Ureter (tissue), 1 donor: ENCODE results near the gene C1orf146. TPM values are rescaled to one million over a fixed set of nuclear protein-coding genes. Genes with fewer than 3 reads are reported as not detected.
"Not testable (repeated sequence)": the region's sequence is repeated elsewhere in the genome, so short reads cannot be mapped to it uniquely, and the experiment has no call there.

ENCODE experiments used
- DNase-seq: peaks from one replicate; pipeline ENCODE4 v3.0.0-alpha.2; 2020; ENCODE audit warnings: low spot score
- total RNA-seq: library from RNA; stranded (reverse); gene quantifications from one replicate; pipeline ENCODE4 v1.2.4, GENCODE V29; 2023
- donor health status: DM: yes; HTN: yes; CAD: no.

The C1orf146 gene
- total RNA-seq, 1 donor from 2014 or later: not detected

DNA sequence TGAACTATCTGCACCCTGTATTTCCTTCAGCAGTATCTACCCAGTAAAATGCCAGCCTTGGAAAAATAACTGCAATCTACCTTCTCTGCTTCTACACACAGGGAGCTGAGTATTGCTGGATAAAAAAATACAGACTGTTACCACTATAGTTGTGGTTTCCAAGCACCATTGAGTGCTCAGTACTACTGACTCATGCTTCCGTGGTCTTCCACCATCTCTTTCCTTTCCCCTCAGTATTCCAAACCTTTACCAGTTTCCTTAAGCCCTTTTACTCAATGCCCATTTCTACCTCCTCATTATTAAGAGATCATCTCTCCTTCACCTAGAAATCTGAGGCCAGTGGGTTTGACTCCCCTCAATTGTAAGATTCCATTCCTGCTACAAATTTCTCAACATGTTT is 57.2 kb downstream of the C1orf146 start:
- DNase-seq: no peak

DNA sequence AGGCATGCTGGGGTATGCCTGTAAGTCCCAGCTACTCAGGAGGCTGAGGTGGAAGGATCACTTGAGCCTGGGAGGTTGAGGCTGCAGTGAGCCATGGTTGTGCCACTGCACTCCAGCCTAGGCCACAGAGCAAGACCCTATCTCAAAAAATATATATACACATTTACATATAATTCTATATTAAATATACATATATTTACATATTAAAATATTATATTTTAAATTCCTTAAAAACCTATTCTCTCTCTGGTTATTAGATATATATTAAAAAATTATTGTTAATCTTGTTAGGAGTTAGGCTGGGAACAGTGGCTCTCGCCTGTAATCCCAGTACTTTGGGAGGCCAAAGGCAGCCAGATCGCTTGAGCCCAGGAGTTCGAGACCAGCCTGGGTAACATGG is 58.4 kb downstream of the C1orf146 start:
- DNase-seq: no peak

DNA sequence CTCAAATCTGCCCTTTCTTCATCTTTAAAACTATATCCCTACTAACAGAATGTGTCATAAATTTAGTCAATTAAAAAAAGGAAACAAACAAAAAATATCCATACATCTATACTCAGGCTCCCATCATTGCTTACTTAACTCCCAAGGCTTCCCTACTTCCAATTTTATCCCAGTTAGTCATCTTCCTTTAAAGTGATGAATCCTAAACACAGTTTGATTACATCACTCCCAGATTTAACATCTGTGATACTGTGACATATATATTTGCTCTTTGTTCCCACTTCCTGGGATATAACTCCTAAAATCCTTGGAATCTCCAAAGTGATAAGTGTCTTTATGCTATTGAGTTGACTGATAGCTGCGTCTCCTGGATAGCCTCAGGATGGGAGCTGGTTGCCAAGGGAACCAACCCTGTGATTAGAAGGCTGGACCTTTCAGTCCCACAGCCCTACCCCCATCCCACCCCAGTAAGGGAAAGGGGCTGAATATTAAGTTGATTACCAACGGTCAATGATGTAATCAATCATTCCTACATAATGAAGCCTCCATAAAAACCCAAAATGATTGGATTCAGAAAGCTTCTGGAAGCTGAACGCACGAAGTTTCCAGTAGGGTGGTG is 59.5 kb downstream of the C1orf146 start:
- DNase-seq: no peak

DNA sequence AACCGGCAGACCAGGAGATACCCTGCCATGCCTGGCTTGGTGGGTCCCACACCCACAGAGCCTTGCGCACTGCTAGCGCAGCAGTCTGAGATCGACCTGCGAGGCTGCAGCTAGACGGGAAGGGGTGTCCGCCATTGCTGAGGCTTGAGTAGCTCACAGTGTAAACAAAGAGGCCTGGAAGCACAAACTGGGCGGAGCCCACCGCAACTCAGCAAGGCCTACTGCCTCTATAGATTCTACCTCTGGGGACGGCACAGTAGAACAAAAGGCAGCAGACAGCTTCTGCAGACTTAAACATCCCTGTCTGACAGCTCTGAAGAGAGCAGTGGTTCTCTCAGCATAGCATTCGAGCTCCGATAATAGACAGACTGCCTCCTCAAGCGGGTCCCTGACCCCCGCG is 62.1 kb downstream of the C1orf146 start:
- not testable (repeated sequence) for DNase-seq

DNA sequence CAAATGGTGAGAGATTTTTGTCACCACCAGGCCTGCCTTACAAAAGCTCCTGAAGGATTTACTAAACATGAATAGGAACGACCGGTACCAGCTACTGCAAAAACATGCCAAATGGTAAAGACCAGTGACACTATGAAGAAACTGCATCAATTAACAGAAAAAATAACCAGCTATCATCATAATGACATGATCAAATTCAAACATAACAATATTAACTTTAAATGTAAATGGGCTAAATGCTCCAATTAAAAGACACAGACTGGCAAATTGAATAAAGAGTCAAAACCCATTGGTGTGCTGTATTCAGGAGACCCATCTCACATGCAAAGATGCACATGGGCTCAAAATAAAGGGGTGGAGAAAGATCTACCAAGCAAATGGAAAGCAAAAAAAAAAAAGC is 63.7 kb downstream of the C1orf146 start:
- not testable (repeated sequence) for DNase-seq

DNA sequence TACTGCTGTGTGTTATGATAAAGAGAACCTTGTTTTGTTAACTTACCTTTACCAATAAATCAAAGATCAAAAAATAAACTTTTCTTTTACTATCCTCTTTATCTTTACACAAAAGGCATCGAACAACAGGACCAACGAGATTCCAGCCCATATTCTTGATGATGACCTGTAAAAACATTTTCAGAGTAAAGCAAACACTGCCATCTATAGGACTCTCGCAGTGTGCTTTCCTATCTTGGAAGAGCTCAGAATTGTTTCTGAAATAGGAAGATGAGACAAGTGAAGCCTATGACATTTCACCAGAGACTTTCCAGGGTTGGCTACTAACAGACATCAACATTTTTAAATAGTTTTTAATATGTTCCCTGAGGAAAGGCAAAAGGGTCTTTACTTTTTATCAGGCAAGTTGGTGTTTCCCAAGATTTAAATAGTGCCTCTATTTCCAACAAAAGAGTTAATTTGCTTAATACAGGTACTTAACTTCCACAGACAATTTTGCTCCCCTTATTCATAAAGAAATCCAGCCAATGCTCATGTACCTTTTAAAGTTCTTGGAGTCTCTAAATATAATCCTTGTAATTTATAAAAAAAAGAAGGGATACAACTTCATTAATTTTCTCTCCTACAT is 73.8 kb downstream of the C1orf146 start:
- DNase-seq: no peak

Other genes starting within 250 kb of the C1orf146 start
- 0.26 TPM for gene EPHX4, start 187.9 kb upstream of the C1orf146 start, total RNA-seq
- not detected for gene SETSIP, start 142.5 kb upstream of the C1orf146 start, total RNA-seq
- gene BTBD8, start 137.6 kb upstream of the C1orf146 start, total RNA-seq: 6.6 TPM
- gene GLMN, start 81.1 kb downstream of the C1orf146 start, total RNA-seq: 13.9 TPM
- 44.8 TPM for gene RPAP2, start 81.1 kb downstream of the C1orf146 start, total RNA-seq